ENCODE results near the gene HNRNPDL.
"Not testable (repeated sequence)": the region's sequence is repeated elsewhere in the genome, so short reads cannot be mapped to it uniquely, and the experiment has no call there.

Gene HNRNPDL

DNA sequence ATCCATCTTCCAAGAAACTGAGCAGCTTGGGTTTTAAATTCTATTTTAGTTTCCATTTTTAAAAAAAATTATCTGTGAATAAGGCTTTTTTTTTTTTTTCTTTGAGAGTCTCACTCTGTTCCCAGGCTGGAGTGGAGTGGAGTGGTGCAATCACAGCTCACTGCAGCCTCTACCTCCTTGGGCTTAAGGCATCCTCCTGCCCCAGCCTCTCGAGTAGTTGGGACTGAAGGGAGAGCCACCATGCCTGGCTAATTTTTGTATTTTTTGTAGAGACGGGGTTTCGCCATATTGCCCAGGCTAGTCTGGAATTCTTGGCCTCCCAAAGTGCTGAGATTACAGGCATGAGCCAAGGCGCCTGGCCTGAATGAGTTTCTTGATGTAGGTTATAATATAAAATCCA, 1.6 kb upstream of the HNRNPDL start:
- DNase-seq: no peak

DNA sequence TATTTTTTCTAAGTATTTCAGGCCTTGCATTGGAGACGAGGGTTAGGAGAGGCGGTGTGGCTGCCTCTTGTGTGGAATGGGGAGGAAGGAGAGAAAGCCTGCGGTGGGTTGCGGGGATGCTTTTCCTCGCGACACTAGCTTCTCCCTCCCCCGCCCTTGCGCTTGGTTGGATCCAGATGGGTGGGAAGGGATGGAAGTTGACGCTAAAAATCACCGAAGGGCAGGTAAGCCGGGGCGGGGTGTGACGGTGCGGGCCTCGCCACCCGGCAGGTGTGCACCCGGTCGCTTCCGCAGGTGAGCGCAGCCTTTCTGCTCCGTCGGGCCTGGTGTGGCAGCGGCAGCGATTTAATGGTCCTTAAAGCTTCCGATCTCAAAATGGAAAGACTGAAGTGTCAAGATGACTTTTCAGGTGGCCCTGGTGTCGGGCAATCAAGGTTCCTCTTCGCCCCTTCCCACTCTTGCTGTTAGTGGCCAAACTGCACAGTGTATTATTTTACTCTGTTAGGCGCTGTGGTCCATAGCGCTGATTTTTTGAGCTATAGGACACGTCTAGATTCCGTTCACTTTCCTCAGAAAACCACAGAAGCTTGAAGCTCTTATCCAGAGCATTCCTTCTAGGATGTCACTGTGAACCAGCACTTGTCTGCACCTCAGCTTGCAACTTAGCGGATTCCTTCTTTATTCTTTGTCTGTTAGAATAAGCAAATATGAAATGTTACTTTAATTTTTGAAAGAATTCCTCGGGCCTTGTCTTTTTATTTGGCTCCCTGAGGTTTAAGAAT, 893 bp upstream of the HNRNPDL start:
- DNase-seq: peak; percentile 31

DNA sequence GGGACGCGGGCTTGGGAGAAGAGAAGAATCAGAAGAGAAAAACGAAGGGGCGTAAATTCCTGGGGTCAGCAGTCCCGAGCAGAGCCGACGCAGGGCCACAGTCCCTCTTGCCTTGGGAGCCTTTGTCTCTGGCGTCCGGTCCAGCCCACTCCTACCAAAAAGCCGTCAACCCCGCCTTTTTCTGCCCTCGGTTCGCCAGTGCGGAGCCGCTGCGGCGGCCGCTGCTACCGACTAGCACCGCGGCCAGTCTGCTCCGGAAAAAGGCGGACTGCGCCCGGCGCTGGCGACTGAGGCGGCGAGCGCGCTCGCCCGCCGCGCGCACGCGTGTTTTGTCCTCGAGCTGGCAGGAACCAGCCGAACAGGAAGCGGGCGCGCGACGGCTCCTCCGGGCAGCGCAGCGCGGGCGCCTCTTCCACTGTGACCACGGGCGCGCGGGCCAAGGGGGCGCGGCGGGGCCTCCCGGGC, 502 bp downstream of the HNRNPDL start:
- DNase-seq: no peak

DNA sequence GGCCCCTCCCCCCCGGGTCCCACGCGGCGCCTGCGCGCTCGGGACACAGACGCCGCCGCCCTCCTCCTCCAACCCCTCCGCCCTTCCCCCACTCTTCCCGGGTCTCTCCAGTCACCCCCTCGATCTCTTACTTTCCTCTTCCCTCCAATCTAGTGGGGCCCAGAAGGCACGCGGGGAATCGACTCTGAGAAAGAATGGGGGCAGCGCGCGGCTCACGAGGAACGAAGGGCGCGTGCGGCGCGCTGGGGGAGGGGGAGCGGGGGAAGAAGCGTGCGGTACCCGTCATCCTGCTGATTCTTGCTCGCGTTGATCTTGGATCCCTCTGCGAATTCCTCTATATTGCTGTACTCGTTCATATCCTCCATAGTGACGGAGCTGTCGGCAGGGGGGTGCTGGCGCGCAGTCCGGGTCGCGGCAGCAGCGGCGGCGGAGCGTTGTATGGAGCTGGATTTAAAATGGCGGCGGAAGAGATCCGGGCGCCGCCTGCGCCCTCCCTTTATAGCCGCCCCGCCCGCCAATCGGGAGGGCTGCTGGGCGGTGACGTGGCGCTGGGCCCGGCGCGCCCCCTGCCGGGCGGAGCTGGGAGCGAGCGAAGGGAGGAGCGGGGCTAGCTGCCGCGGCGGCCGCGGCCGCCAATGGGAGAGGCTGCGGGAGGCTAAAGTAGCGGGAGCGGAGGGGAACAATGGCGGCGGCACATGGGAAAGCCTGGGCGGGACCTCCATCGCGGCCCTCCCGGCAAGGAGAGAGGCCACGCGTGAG, 1.1 kb downstream of the HNRNPDL start:
- DNase-seq: peak; percentile 91

DNA sequence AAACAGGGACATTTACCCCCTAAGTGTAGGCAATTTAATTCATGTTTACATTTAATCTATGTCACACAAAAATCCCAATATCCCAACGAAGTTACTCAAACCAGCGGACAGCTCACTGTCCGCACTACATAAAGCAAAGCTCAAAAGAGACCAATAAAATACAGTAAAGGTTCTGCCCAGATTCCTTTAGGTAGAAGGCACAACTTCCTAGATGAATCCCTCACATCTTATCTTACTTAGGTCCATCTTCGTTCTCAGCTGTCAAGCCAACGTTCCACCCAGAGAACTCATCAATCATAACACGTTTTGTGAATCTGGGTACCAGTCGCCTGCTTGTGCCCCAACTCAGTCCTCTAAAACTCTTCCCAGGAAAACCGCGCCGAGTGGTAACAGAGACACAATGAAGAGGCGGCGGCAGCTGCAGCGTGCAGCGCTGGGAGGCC, 1.7 kb downstream of the HNRNPDL start:
- no peak for DNase-seq

DNA sequence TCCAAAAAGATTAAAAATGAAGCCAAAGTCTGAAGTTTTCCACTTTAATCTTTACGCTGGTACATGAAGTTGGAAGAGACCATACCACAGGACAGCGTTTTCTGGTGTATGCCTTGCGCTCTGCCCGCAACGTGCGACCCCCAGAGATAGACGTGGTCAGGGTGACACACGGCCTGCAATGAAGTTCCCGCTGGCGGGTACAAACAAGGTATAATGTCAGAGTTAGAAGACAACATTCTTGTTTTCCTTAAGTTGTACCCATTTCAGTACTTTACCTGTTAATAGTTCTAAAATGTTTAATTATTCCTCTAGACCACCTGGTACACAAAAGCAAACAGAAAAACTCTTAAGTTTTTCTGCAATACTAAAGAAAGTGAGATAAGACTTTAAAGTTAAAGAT, 4.8 kb downstream of the HNRNPDL start:
- DNase-seq: no peak

DNA sequence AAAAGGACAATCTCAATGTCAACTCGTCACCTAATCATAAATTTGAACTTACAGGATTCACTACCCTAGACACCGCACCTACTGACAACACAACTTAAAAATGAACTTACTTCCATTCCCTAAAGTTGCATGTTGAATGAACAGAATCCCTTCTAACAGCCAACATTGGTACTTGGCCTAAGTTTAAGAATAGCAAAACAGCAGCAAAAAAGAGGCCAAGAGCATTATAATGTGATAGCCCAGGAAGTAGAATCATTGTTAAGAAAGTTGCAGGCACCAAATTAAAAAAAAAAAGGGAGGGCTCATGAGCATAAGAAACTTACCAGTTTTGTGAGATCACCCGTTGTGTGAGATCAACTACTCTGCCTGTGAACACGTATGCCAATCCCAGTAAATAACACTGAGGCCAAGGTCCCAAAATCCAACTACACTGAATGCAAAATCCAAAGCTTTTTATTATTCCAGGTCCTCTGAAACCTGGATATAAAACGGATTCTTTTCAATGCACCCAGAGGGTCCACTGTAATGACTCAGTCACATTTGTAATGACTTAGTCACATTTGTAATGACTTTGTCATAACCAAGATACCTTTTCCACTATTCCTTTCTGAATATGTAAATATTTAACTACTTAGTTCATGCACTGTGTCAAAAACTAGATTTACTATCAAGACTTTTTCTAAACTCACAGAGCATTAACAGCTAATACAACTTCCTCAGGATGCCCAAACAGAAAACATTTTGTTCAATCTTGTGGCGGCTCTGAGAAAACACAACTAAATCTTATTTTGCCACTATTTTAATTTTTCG, 6.8 kb downstream of the HNRNPDL start:
- DNase-seq: peak; percentile 72

DNA sequence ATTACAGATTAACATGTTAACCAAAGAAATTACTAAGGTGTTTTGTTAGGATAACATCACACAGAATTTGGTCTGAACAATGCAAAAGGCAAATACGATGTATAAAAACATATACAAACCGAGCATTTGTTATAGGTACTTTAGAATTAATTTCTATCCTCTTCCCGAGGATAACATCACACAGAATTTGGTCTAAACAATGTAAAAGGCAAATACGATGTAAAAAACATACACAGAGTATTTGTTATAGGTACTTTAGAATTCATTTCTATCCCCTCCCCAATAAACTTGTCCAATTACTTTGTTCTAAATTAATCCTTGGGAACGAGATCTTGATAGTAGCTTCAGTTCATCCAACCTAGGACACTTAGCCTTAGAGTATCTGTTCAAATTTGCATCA, 7.6 kb downstream of the HNRNPDL start:
- no peak for DNase-seq

DNA sequence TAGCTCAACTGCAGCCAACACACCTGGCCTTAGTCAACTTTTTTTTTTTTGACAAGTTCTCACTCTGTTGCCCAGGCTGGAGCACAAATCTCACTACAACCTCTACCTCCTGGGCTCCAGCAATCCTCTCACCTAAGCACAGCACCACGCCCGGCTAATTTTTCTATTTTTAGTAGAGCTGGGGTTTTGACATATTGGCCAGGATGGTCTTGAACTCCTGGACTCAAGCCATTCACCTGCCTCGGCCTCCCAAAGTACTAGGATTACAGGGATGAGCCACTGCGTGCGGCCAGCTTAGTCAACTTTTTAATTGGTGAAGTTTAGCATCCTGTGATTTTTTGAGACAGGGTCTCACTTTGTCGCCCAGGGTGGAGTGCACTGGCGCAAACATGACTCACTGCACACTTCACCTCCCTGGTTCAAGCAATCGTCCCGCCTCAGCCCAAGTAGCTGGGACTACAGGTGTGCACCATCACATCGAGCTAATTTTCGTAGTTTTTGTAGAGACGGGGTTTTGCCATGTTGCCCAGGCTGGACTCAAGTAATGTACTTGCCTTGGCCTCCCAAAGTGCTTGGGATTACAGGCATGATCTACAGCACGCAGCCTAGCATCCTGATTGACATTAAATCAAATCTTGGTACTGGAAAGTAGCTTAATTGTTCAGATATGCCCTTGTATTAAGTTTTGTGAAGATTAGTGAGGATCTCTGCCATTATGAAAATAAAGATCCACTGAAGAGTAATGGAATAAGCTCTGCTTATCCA, 8.3 kb downstream of the HNRNPDL start:
- DNase-seq: no peak

DNA sequence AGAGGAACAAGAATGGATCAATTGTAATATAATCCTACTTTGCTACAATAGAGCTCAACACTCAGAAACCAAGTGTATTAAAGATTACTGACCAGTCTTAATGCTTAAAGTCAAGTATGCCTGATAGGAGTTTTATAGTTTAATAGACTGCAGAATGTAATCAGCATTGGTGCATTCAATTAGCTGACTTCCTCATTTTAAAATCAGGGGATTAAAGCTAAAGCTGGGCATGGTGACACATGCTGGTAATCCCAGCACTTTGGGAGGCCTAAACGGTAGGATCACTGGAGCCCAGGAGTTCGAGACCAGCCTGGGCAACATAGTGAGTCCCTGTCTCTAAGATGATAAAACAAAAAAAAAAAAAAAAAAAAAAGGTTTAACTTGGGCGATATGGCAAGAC, 10.8 kb downstream of the HNRNPDL start:
- no peak for DNase-seq

DNA sequence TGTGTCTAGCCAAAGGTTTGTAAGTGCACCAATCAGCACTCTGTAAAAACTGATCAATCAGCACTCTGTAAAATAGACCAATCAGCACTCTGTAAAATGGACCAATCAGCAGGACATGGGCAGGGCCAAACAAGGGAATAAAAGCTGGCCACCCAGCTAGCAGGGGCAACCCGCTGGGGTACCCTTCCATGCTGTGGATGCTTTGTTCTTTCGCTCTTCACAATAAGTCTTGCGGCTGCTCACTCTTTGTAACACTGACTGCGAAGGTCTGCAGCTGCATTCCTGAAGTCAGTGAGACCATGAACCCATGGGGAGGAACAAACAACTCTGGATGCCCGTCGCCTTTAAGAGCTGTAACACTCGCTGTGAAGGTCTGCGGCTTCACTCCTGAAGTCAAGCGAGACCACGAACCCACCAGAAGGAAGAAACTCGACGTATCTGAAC, 14.3 kb downstream of the HNRNPDL start:
- DNase-seq: no peak

DNA sequence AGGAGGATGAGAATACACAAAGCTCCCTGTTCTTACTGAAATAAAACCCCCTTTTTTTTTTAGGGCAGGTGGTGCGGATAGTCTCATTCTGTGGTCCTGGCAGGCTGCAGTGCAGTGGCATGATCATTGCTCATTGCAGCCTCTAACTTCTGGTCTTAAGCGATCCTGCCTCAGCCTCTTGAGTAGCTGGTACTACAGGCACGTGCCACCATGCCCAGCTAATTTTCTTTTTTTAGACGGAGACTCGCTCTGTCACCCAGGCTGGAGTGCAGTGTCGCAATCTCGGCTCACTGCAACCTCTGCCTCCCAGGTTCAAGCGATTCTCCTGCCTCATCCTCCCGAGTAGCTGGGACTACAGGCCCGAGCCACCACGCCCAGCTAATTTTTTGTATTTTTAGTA, 15.2 kb downstream of the HNRNPDL start:
- DNase-seq: not testable (repeated sequence)

DNA sequence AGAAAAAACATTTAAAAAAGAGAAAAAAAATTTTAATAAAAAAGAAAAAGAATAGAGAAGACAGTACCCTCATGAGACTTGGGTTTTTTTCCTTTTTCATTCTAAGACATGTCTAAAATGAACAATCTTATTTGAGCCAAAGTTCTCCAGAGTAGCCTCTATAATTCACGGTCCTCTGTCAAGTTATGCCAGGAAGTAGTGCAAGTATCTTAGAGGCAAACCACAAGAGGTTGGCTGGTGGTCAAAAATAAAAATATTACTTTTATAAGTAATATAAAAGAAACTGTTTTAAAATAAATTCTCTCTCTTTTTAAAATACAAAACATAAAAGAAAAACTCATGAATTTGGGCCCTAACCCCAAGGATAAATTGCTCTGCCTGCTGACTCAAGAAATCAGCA, 26.5 kb downstream of the HNRNPDL start:
- peak; percentile 28 for DNase-seq

DNA sequence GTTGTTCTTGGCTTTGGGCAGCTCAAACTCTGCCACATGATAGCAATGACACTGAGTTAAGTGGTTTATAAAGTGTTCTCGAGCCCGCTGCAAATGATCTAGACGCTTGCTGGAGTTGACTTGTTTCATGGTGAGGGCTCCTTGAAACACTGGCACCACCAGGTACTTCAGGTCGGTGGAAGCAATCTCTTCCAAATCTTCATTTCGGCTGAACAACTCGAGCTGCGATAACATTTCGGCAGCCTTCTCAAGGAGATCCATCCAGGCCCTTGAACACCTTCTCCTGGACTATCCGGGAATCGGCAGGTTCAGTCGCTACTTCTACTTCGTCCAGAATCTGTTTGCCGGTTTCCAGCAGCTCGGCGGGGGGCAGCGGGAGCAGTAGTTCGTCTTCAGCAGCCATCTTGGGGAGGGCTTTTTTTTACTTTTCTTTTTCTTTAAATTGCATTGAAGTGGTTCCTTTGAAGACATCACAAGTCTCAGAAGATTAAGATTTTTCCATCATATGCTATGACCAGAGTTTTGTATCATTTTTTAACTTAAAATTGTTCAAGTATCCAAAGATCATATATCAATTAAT, 28.0 kb downstream of the HNRNPDL start:
- no peak for DNase-seq

DNA sequence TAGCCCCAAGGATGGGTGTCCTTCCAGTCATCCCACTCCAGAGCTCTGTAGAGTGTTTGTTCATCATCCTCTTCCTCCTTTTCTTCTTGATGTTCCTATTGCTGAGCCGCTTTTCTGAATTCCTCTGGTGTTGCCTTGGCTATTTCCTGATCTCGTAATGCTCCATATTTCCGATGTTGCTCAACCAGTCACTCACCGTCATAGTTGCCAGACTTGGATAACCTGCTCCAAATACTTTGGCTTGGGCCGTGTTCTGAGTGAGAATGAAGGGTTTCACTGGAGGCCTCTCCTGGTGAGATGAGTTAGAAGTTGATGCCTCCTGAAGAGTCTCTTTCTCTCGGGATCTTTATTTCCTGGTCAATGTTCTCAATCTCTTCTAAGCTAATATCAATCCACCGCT, 28.7 kb downstream of the HNRNPDL start:
- DNase-seq: no peak

DNA sequence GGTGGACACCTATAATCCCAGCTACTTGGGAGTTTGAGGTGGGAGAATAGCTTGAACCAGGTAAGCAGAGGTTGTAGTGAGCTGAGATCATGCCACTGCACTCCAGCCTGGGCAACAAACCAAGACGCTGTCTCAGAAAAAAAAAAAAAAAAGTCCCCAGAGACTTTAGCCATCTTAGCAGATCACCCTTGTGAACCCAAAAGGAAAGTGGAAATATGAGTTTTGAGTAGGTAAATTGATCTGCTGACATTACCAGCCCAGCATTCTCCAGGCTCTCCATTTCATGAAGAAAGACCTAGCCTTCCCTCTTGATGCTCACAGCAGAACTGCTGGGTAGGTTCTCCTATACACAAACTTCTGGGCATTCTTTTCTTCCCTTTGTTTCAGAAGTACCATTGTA, 32.0 kb downstream of the HNRNPDL start:
- no peak for DNase-seq

DNA sequence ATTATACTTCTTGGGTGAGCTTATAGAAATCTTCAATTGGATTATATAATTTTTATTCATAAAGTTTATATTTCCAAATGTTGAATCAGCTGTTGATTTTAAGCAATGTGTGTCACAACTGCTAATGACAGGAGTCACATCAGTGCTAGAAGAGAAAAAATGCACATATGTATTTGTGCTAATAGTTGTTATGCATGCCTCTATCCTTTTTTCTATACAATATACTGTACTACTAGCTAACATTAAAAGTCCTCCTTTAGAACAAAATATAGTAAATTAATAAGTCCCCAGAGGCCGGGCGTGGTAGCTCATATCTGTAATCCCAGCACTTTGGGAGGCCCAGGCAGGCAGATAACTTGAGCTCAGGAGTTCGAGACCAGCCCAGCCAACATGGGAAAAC, 32.7 kb downstream of the HNRNPDL start:
- DNase-seq: no peak

DNA sequence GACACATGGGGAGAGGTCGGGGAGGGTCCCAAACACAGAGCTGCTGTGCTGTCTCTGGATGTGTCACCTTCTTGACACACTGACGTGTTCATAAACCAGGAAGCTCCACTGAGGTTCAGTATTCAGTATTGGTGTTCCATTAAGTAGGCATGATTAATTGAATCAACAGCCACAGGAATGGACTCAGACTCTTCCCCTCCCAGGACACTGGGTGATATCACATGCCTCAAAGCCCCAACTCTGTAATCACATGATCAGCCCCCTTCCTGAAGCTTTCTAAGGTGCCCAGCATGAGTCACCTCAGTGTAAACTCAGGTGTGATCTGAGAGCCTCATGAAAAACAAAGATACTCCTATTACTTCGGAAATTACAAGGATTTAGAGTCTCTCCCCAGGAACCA, 35.4 kb downstream of the HNRNPDL start:
- DNase-seq: no peak

DNA sequence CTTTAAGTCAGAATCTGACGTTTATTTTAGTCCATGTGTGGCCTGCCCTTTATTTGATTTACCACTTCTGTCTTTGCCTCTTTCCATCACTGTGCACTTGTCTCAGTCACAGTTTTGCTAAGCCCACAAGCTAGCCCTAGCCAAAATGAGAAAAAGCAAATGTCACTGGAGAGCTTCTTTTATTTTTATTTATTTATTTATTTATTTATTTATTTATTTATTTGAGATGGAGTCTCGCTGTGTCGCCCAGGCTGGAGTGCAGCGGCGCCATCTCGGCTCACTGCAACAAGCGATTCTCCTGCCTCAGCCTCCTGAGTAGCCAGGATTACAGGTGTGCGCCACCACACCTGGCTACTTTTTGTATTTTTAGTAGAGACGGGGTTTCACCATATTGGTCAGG, 40.2 kb downstream of the HNRNPDL start:
- DNase-seq: not testable (repeated sequence)

DNA sequence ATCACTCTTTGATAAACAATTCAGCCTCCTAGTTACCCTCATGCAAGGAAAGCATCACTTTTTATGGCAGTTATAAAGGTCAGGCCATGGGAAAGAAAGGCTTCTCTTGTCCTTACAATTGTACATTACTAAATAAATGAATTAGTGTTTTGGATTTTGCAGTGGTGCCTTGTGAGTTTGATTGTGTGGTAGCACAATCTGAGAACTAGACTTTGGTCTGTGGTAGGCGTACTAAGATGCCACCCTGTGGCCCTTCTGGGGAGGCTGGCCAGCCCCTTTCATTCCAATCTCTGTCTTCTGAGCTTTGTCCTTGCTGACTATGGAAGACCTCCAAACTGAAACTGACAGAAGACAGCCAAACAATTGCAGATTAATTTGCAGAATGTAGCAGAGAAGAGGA, 41.9 kb downstream of the HNRNPDL start:
- DNase-seq: no peak

DNA sequence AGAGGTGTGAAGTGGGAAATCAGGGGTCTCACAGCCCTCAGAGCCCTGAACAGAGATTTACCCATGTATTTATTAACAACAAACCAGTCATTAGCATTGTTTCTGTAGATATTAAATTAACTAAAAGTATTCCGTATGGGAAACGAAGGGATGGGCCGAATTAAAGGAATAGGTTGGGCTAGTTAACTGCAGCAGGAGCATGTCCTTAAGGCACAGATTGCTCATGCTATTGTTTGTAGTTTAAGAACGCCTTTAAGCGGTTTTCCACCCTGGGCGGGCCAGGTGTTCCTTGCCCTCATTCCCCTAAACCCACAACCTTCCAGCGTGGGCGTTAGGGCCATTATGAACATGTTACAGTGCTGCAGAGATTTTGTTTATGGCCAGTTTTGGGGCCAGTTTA, 44.0 kb downstream of the HNRNPDL start:
- DNase-seq: not testable (repeated sequence)

DNA sequence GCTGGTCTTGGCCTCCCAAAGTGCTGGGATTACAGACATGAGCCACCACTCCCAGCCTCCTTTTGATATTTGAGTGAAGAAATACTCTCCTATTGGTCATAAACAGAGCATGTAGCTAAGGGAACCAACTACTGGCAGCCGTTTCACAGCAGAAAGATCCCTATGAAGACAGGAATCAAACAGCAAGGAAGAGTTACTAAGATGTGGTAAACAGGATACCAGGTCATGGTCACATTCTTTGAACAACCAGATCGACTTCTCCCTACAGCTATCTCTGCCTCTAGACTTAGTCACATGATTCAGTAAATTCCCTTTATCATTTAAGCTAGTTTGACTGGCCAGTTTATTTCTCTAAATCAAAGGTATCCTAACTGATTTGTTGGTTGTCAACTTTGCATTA, 47.5 kb downstream of the HNRNPDL start:
- DNase-seq: no peak

All from fibroblast of upper back skin (primary cell).